Measurements from ENCODE around the gene UGT1A9.
"Not testable (repeated sequence)": the region's sequence is repeated elsewhere in the genome, so short reads cannot be mapped to it uniquely, and the experiment has no call there.

UGT1A9 gene

GRCh38 chr2:233671290-233672161, at the start of gene UGT1A9:
UGT1A9 (plus strand) TSS chr2:233671898; CDS start chr2:233671935, 37 bp downstream.
- DNase-seq: no peak

GRCh38 chr2:233627331-233628025, 44.2 kb upstream of the UGT1A9 start:
- DNase-seq: no peak

GRCh38 chr2:233636306-233636705, 35.4 kb upstream of the UGT1A9 start, which contains the start of gene UGT1A10:
UGT1A10 (plus strand) TSS chr2:233636448; CDS start chr2:233636523, 75 bp downstream.
- DNase-seq: not testable (repeated sequence)

GRCh38 chr2:233638836-233639235, 32.9 kb upstream of the UGT1A9 start:
- no peak for DNase-seq

- no peak for DNase-seq
Measured at GRCh38 chr2:233639860-233640259, 31.8 kb upstream of the UGT1A9 start.

GRCh38 chr2:233643128-233643527, 28.6 kb upstream of the UGT1A9 start:
- DNase-seq: no peak

GRCh38 chr2:233646033-233646432, 25.7 kb upstream of the UGT1A9 start:
- DNase-seq: not testable (repeated sequence)

- no peak for DNase-seq
Measured at GRCh38 chr2:233650981-233651380, 20.7 kb upstream of the UGT1A9 start.

GRCh38 chr2:233651430-233651829, 20.3 kb upstream of the UGT1A9 start:
- no peak for DNase-seq

GRCh38 chr2:233654501-233654900, 17.2 kb upstream of the UGT1A9 start:
- DNase-seq: no peak

- no peak for DNase-seq
Measured at GRCh38 chr2:233655043-233655442, 16.7 kb upstream of the UGT1A9 start.

- not testable (repeated sequence) for DNase-seq
Measured at GRCh38 chr2:233655943-233656342, 15.8 kb upstream of the UGT1A9 start.

GRCh38 chr2:233656443-233656842, 15.3 kb upstream of the UGT1A9 start:
- no peak for DNase-seq

- no peak for DNase-seq
Measured at GRCh38 chr2:233658610-233659009, 13.1 kb upstream of the UGT1A9 start.

GRCh38 chr2:233663911-233664310, 7.8 kb upstream of the UGT1A9 start:
- no peak for DNase-seq

- DNase-seq: no peak
Measured at GRCh38 chr2:233668605-233669260, 3.0 kb upstream of the UGT1A9 start.

GRCh38 chr2:233672886-233673285, 1.2 kb downstream of the UGT1A9 start:
- DNase-seq: no peak

GRCh38 chr2:233673896-233674295, 2.2 kb downstream of the UGT1A9 start:
- no peak for DNase-seq

GRCh38 chr2:233674314-233674713, 2.6 kb downstream of the UGT1A9 start:
- DNase-seq: no peak

GRCh38 chr2:233674995-233675394, 3.3 kb downstream of the UGT1A9 start:
- DNase-seq: no peak

GRCh38 chr2:233676046-233676445, 4.3 kb downstream of the UGT1A9 start:
- no peak for DNase-seq

- DNase-seq: no peak
Measured at GRCh38 chr2:233679196-233679595, 7.5 kb downstream of the UGT1A9 start.

GRCh38 chr2:233680361-233681045, 8.8 kb downstream of the UGT1A9 start:
- DNase-seq: no peak
